ENCODE measurements around the gene ATG2A. TPM values are rescaled to one million over a fixed set of nuclear protein-coding genes. Genes with fewer than 3 reads are reported as not detected.

ATG2A gene
- total and polyA plus RNA-seq, 8 donors, result 14.2 to 23.5 (median 19.5) TPM

DNA sequence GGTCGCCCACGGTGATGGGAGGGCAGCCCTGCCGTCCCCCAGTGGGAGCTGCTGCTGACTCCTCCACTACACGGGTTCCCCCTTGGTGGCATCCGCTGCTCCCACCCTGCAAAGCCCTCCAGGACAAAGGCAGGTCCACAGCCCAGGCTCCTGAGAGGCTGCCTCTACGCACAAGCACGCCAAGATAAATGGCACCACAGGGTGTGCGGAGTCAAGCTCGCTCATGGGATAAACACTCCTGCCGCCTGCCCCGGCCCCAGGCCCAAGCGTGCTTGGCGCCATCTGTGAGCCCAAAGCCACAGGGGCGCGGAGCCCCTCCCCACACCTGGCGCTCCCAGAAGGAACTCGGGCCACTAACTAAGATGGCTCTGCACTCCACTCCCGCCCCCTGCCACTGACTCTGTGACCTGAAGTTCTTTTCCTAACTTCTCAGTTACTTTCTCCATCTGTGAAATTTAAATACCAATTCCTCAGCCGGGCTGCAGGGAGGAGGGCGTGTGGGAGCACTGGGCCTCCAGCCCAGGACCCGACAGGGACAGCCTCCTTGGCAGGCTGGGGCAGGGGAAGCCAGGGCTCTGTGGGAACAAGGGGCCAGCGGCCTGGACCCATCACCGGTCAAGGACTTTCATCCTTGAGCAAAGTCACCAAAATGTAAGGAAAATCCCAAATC lies 53.5 kb downstream of the ATG2A start:
- H3K9me3 ChIP-seq, result no peaks in the 10 kb centered on the region
- H3K4me3 ChIP-seq, result peak overlapping the region in 1 of 2 donors; percentile 6
- no peaks in the 10 kb centered on the region for H3K27me3 ChIP-seq
- peak overlapping the region; percentile 75 to 92 for H3K27ac ChIP-seq
- ATAC-seq (peak; percentile 2), DNase-seq (peak in 2 of 4 donors; percentile 58 to 68)
- H3K4me1 ChIP-seq, result peaks cover 50 to 100% of the 10 kb centered on the region in 2 donors
- peaks cover 0 to 33% of the 10 kb centered on the region in 2 donors for H3K36me3 ChIP-seq
- TF ChIP-seq, protein P1, sequence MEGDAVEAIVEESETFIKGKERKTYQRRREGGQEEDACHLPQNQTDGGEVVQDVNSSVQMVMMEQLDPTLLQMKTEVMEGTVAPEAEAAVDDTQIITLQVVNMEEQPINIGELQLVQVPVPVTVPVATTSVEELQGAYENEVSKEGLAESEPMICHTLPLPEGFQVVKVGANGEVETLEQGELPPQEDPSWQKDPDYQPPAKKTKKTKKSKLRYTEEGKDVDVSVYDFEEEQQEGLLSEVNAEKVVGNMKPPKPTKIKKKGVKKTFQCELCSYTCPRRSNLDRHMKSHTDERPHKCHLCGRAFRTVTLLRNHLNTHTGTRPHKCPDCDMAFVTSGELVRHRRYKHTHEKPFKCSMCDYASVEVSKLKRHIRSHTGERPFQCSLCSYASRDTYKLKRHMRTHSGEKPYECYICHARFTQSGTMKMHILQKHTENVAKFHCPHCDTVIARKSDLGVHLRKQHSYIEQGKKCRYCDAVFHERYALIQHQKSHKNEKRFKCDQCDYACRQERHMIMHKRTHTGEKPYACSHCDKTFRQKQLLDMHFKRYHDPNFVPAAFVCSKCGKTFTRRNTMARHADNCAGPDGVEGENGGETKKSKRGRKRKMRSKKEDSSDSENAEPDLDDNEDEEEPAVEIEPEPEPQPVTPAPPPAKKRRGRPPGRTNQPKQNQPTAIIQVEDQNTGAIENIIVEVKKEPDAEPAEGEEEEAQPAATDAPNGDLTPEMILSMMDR (IDR thresholded peaks at IDR 0.05), result no peak
- intact Hi-C loops (cut with DNase I), result no loop called here

DNA sequence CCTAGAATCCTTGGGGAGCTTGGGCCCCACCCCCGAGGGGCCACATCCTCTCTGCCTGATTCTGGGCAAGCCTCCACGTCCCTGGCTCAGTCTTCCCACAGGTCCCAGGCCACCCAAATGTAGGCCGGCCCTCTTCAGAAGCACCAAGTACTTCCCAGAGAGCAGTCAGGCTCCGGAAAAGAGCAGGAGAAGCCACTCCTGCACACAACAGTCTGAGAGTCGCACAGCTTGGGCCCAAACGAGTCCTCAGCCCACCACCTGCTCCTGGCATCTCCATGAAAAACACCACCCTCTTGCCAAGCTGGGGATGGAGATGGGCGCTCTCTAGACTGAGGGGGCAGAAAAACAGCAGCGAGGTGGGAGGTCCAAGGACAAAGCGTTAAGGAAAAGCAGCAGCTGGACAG lies 54.0 kb downstream of the ATG2A start:
- DNase-seq, result peak in 2 of 4 donors; percentile 56 to 67
- intact Hi-C loops (cut with DNase I), result no loop called here
- no peaks in the 10 kb centered on the region for H3K27me3 ChIP-seq
- no peak overlapping the region for H3K4me3 ChIP-seq
- ATAC-seq, result peak; percentile 43
- H3K36me3 ChIP-seq, result peaks cover 0 to 33% of the 10 kb centered on the region in 2 donors
- H3K4me1 ChIP-seq, result peaks cover 47 to 100% of the 10 kb centered on the region in 2 donors
- H3K9me3 ChIP-seq, result no peaks in the 10 kb centered on the region
- H3K27ac ChIP-seq, result peak overlapping the region; percentile 75 to 92
- TF ChIP-seq, protein P1 (IDR thresholded peaks at IDR 0.05), result no peak

- Histone ChIP-seq H3K36me3 (peaks cover 0 to 38% of the 10 kb centered on the region in 2 donors), H3K27ac (peak overlapping the region in 1 of 2 donors; percentile 92), H3K27me3 (no peaks in the 10 kb centered on the region), H3K9me3 (no peaks in the 10 kb centered on the region), H3K4me3 (peak overlapping the region in 1 of 2 donors; percentile 16), H3K4me1 (peaks cover 55 to 100% of the 10 kb centered on the region in 2 donors)
- ATAC-seq, result no peak
- TF ChIP-seq, protein P1 (IDR thresholded peaks at IDR 0.05), result no peak
- intact Hi-C loops (cut with DNase I), result no loop called here
- no peak for DNase-seq
These were observed 55.6 kb downstream of the ATG2A start for GRCh38 chr11:64861227-64861975.

DNA sequence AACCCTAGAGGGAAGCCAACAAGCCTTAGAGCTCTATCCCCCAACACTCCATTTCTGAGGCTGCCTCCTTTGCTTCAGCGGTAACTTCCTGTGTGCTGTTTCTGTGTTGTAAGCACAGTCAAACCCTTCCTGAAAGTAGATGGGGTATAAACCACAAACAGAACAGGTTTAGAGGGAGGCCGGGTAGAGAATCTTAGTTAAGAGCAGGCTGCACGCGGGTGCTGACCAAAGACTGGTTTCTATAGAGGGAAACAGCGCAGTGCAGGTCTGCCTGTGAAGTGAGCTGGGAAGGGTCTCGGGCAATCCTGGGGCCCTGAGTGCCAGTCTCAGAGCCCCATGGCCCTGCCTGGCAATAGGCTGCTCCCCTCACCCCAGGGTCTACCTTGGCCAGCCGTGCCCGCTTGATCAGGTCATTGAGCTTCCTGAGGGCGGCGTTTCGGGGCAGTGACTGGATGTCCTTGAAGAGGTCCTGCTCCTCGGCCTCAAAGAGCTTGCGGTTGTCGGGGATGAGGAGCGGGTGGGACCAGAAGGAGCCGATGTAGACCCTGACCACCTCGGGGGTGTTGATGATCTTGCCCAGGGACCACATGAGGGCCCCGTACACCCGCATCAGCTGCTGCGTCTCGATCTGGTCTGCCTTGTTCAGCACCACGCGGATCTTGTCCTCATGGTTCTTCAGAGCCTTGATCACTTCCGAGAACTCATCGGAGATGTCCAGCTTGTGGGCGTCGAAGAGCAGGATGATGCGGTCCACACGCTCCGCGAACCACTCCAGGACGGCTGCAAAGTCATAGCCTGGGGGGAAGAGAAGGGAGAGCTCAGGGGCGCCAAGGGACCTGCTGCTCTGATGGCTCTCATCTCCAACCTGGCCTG lies 57.2 kb downstream of the ATG2A start:
- H3K27ac ChIP-seq, result peak overlapping the region; percentile 36 to 92
- intact Hi-C loops (cut with DNase I), result no loop called here
- DNase-seq, result peak in 1 of 4 donors; percentile 75

More for the DNA sequence above, 57.2 kb downstream of the ATG2A start:
- Histone ChIP-seq H3K9me3 (no peaks in the 10 kb centered on the region), H3K4me3 (peak overlapping the region in 1 of 2 donors; percentile 17), H3K27me3 (no peaks in the 10 kb centered on the region), H3K36me3 (peaks cover 0 to 48% of the 10 kb centered on the region in 2 donors), H3K4me1 (peaks cover 62 to 100% of the 10 kb centered on the region in 2 donors)
- no peak for ATAC-seq
- TF ChIP-seq, protein P1 (IDR thresholded peaks at IDR 0.05), result no peak

Data from left lung (tissue), 10 donors.